SW480 (cell line): ENCODE data around the gene ZNF143.
A peak's percentile ranks its signal among the peaks of the same experiment; 100 is the strongest.
"Not testable (repeated sequence)": the region's sequence is repeated elsewhere in the genome, so short reads cannot be mapped to it uniquely, and the experiment has no call there.

ENCODE experiments used
- DNase-seq: peaks from one replicate; pipeline ENCODE4 v3.0.0-alpha.2; 2016; ENCODE audit warnings: low spot score

The ZNF143 gene

GRCh38 chr11:9460322-9461062, at the start of gene ZNF143:
TSS of gene ZNF143 (plus strand) at chr11:9461012. CDS start at chr11:9471309, 10,297 bp downstream.
- DNase-seq, result peak; percentile 100

GRCh38 chr11:9428706-9429105, 32.1 kb upstream of the ZNF143 start:
- DNase-seq, result no peak

DNA sequence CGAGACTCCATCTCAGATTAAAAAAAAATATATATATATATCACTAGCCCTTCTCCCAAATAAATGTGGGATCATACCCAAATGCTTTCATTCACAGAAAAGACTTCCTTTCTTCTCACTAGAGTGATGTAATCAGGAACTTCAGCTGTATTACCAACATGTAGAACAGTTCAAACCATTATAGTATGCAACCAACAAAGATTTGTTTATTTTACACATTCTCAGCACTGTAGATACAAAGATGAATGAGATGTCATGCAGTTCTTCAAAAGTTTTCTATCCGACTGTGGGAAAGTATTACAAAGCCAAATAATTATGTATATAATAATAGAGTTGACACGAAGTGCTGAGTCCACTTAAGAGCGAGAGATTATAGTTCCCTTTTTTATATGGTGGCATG, 22.2 kb upstream of the ZNF143 start:
- no peak for DNase-seq

DNA sequence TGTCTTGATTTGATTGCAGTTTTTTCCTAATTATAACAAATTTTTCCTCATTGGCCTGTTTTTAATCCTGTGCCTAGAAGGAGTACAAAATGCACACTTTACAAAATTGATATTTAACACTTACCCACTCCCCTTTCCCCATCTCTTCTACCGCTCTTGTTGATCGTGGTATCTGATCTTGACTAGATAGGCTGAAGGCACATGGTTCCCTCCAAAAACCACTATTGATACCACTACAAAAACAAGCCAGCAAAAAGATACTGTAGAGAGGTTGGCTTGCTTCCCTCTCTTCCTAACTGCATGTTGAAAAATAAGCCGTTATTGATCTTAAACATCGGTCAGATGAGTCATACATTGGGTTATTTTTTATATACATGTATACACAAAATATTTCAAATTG, 14.6 kb upstream of the ZNF143 start:
- no peak for DNase-seq

- no peak for DNase-seq
These were observed 12.0 kb upstream of the ZNF143 start for GRCh38 chr11:9448576-9449352.

DNA sequence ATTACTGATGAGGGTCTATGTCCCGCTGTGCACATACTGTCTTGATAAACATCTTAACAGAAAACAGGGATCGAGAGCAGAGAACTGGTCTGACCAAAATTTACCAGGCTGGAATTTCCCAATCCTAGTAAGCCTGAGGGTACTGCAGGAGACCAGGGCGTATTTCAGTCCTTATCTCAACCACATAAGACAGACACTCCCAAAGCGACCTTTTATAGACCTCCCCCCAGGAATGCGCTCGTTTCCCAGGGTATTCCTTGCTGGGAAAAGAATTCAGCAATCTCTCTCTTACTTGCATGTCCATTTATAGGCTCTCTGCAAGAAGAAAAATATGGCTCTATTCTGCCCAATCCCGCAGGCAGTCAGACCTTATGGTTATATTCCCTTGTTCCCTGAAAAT, 8.8 kb upstream of the ZNF143 start:
- not testable (repeated sequence) for DNase-seq

- DNase-seq, result no peak
These were observed 5.1 kb upstream of the ZNF143 start for GRCh38 chr11:9455722-9456121.

DNA sequence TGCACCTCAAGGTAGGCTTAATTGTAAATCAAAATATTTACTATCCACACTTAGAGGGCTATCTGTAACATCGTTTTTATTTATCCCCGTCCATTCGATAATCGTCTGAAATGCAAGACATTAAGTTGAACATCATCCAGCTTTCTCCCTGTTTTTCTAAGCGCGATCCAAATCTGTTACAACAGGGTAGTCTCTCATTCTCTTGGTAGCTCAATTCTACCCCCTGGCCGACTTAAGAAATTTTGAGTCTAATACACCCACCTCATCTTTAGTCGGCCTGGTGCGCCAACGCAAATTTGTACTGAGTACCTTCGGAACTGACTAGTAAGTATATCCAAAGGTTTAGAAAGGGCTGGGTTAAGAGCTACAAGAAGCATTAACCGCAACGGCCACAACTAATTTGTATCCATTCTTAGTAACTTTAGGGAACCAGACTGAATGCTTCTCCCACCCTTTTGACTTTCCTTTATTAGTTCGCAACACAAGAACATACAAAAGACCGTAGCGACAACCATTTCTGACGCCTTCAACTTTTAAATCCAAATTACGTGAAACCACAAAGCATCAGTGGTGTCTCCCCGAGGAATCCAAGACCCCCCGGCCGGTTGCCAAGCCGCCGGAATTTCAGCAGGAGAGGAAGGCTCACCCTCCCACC, 1.0 kb upstream of the ZNF143 start:
- DNase-seq, result peak; percentile 59

- DNase-seq, result peak; percentile 91
These were observed 399 bp downstream of the ZNF143 start for GRCh38 chr11:9461063-9461759.

- DNase-seq, result no peak
These were observed 935 bp downstream of the ZNF143 start for GRCh38 chr11:9461760-9462134.

DNA sequence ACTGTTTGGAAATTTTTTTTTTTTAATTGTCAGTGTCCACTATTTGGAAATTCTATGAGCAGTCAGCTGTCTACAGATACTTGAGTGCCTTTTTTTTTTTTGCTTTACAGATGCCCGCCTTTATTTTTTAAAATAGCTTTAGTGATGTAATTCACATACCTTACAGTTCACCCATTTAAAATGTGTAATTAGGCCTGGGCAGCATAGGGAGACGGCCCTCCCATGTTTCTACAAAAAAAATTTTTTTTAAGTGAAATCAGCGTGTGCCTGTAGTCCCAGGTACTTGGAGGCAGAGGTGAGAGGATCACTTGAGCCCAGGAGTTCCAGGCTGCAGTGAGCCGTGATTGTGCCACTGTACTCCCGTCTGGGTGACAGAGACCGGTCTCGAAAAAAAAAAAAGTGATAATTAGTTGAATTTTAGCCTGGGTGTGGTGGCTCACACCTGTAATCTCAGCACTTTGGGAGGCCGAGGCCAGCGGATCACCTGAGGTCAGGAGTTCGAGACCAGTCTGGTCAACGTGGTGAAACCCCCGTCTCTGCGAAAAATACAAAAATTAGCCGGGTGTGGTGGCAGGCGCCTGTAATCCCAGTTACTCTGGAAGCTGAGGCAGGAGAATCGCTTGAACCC, 1.5 kb downstream of the ZNF143 start:
- no peak for DNase-seq

DNA sequence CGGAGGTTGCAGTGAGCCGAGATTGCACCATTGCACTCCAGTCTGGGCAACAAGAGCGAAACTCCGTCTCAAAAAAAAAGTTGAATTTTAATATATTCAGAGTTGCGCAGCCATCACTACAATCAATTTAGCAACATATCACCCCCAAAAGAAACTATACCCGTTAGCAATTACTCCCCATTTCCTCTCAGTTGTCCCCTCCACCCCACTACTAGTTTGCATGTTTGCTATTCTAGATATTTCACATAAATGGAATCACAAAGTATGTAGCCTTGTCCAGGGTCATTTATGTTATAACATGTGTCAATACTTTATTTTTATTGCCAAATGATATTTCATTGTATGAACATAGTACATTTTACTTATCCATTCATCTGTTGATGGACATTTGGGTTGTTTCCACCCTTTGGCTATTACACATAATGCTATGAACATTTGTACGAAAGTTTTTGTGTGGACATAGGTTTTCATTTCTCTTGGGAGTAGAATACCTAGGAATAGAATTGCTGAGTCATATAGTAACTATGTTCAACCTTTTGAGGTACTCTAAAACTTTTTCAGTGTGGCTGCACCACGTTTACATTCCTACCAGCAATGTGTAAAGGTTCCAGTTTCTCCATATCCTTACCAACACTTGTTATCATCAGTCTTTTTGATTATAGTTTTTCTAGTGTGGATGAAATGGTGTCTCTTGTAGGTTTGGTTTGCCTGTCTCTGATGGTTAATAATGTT, 2.2 kb downstream of the ZNF143 start:
- peak; percentile 19 for DNase-seq

DNA sequence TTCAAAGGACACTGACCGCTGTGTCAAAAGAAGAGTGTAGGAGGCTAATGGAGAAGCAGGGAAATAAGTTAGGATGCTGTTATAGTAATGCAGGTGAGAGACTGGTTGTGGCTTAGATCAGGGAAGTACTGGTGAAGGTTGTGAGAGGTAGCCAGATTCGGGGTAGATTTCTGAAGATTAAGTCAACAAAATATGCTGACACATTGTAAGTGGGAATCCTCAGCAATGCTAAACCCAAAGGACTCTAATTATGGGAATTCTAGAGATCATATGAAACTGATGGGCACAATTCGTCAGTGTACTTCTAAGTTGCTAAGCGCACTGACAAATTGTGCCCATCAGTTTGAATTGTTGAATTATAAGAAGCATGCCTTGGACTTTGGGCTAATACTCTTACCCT, 10.0 kb downstream of the ZNF143 start:
- DNase-seq, result no peak

GRCh38 chr11:9473408-9473807, 12.6 kb downstream of the ZNF143 start:
- DNase-seq, result no peak

DNA sequence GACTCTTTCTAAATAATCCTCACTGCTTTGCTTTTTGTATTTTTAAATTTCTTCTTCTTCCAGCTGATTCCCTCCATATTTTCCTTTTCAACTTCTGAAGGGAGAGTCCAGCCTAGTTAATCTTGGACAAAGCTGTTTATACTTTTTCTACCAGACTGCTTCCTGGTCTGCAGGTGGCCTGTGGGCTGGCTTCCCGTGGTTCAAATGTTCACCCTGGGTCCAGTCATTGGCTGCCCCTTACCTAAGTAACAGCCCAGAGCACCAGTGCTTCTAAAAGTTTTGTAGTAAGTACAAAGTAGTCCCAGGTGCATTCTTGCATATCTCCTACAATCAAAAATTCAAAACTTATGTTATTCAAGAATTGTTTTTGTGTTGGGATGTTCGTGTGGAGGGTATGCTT, 19.1 kb downstream of the ZNF143 start:
- DNase-seq, result no peak

GRCh38 chr11:9489080-9489765, 28.4 kb downstream of the ZNF143 start:
- no peak for DNase-seq

DNA sequence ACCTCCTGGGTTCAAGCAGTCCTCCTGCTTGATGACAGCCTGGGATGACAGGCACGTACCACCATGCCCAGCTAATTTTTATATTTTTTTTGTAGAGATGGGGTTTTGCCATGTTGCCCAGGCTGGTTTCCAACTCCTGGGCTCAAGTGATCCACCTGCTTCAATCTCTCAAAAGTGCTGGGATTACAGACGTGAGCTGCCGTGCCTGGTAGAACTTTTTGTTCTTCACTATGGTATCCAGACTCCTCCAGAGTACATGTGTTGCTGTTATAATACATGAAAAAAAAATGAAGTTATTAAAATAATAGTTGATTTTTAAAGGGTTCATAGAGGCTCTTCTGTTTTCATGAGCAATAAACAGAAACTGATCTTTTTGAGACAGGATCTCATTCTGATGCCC, 29.6 kb downstream of the ZNF143 start:
- DNase-seq, result no peak

DNA sequence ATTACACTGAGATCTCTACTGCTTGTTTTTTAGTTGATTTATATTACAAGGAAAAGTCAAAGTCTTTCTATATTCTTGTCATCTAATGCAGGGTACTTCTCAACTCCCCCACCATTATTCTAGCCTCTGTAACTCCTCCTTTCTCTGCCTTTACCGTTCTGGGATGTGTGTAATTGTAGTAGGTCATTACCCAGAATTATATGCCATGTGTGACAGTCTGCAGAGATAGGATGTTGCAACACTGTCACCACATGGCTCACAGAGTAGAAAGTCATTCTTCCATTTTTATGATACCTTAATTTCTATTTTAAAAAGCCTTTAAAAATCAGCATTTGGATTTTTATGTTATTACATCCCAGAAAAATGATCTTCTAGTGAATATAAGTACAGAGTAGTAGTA, 32.7 kb downstream of the ZNF143 start:
- DNase-seq, result no peak

- DNase-seq, result no peak
These were observed 33.5 kb downstream of the ZNF143 start for GRCh38 chr11:9494316-9494715.

GRCh38 chr11:9495803-9496514, 35.1 kb downstream of the ZNF143 start:
- no peak for DNase-seq
